Gastrocnemius medialis (tissue), 4 donors: ENCODE measurements around the gene METTL17.

ENCODE experiments used
- CTCF ChIP-seq, 5 experiments: fragments of 450-650 bp in 3 of 5; fragments of 200-600 bp in 2 of 5; sonication (generic) in 2 of 5; IDR thresholded peaks in 4 of 5; conservative IDR thresholded peaks in 1 of 5; 1 replicate in 4 of 5; 2 replicates in 1 of 5; pipeline ENCODE4 v1.5.1; 2016 to 2019; ENCODE audit warnings: antibody characterized with exemption in 5 of 5, mild to moderate bottlenecking in 3 of 5, moderate library complexity in 3 of 5
- POLR2A ChIP-seq, 2 donors: fragments of 450-650 bp; IDR thresholded peaks; one replicate each; pipeline ENCODE4 v1.6.1; 2017; ENCODE audit warnings: antibody characterized with exemption in 2 of 2, mild to moderate bottlenecking in 2 of 2, moderate library complexity in 2 of 2

GRCh38 chr14:21026274-21026987, 36.7 kb downstream of the METTL17 start:
- TF ChIP-seq CTCF (IDR thresholded peaks at IDR 0.05 in 4 of 5, conservative IDR thresholded peaks at IDR 0.05 in 1 of 5) (no peak), POLR2A (IDR thresholded peaks at IDR 0.05) (no peak)
